A549 treated with dexamethasone at 1 μM for 4 hours (cell line): ENCODE measurements around the gene MC2R. TPM values are rescaled to one million over a fixed set of nuclear protein-coding genes. Genes with fewer than 3 reads are reported as not detected.

ENCODE experiments used
- total RNA-seq: library from RNA; stranded (reverse); fragments of 200-300 nt; extraction: Qiagen RNA extraction; gene quantifications from 5 replicates; pipeline ENCODE4 v1.2.3, GENCODE V29; 2022

The MC2R gene
- total RNA-seq, result not detected in 5 replicates

DNA sequence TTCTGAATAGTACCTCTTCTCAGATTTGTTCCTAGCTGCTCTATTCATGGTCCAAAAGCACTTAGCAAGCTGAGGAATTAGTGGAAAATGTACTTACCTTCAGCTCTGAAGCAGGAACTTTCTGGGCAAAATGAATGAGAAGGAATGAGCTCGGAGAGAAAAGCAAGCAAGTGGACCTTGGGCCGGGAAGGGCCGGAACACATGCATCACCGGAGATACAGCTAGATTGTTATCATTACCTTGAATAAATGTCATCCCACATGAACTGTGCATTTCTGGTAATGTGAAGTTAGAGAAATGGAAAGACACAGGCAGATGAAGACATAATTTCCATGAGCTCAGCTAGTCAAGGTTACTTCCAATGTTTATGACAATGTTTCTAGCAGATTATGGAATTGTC, at the start of gene MC2R:
Gene MC2R (minus strand): TSS at position 146 of the 400 bp plus-strand sequence. CDS start 30,018 bp downstream, outside the sequence.

Other genes starting within 250 kb of the MC2R start
- gene FAM210A, start 189.0 kb downstream of the MC2R start, total RNA-seq, result 21.6 to 25.3 TPM (median 22.1 TPM) in 5 replicates
- gene RNMT, start 188.9 kb downstream of the MC2R start, total RNA-seq, result 16.4 to 21.2 TPM (median 18.7 TPM) in 5 replicates
- gene MC5R, start 91.4 kb downstream of the MC2R start, total RNA-seq, result not detected in 5 replicates
- gene ZNF519, start 216.9 kb upstream of the MC2R start, total RNA-seq, result 1.3 to 2.1 TPM (median 1.4 TPM) in 5 replicates